Stimulated activated naive CD8-positive, alpha-beta T cell treated with anti-CD3 and anti-CD28 coated beads, Interleukin-15, amount 100 ng/mL, for 72 hours (primary cell): ENCODE results near the gene P2RY8.
"Not testable (repeated sequence)": the region's sequence is repeated elsewhere in the genome, so short reads cannot be mapped to it uniquely, and the experiment has no call there.

Experiments
- ATAC-seq: fragments of 150-1000 bp; cut with Tn5 transposase; 2 replicates; pipeline ENCODE4 v1.10.0; 2021; ENCODE audit warnings: mild to moderate bottlenecking, moderate library complexity
- DNase-seq, 2 donors: peaks; one replicate each; pipeline ENCODE4 v3.0.0; 2021 to 2022
- H3K27ac Mint-ChIP-seq, 2 donors: one replicate each; pipeline ENCODE4 v1.8.0; 2022; ENCODE audit warnings: mild to moderate bottlenecking in 2 of 2, mixed read lengths in 2 of 2, moderate library complexity in 2 of 2
- H3K27me3 Mint-ChIP-seq: one replicate; pipeline ENCODE4 v1.8.0; 2022; ENCODE audit warnings: mixed read lengths
- H3K4me1 Mint-ChIP-seq: one replicate; pipeline ENCODE4 v1.8.0; 2022; ENCODE audit warnings: mild to moderate bottlenecking, mixed read lengths
- H3K4me3 Mint-ChIP-seq, 2 donors: one replicate each; pipeline ENCODE4 v1.8.0; 2022; ENCODE audit warnings: mild to moderate bottlenecking in 2 of 2, mixed read lengths in 2 of 2, moderate library complexity in 1 of 2
- H3K9me3 Mint-ChIP-seq, 2 donors: one replicate each; pipeline ENCODE4 v1.8.0; 2022; ENCODE audit warnings: mixed read lengths in 2 of 2

P2RY8 gene

DNA sequence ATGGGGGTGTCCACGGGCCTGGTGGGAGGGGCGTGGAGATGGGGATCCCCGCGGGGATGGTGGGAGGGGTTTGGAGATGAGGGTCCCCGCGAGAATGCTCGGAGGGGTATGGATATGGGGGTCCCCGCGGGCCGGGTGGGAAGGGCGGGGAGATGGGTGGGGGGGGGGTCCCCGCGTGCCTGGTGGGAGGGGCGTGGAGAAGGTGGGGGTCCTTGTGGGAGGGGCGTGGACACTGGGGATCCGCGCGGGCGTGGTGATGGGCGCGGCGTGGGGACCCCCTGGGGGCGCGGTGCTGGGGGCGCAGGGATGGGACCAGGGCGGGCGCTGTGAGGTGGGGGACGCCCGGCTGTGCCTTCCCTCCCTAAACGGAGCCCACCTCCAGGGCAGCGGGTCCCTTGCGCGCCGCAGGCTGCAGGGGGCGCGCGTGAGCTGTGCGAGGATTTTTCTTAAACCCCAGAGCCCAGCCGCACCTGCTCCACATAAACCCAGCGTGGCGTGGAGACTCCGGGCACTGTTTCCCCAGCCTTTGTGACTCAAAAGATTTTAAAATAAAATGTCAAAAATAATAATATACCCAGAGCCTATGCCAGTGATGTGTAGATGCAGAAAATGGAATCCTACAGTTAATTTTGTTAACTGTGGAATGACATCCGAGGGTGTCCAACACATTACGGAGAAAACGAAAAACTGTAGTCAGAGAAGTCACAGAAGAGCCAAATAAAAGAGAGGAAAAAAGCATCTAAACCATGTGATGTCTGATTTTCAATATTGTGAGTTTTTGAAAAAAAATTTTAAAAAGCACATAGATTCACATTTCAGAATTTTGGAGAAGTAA, 82.8 kb downstream of the P2RY8 start:
- peak overlapping the region; percentile 19 to 22 for H3K27ac Mint-ChIP-seq
- peak; percentile 68 for ATAC-seq
- H3K9me3 Mint-ChIP-seq = peaks cover 10 to 11% of the 10 kb centered on the region in 2 donors
- H3K4me1 Mint-ChIP-seq = peaks cover 40% of the 10 kb centered on the region
- H3K27me3 Mint-ChIP-seq = no peaks in the 10 kb centered on the region
- DNase-seq = peak; percentile 92 to 96
- peak overlapping the region; percentile 22 to 40 for H3K4me3 Mint-ChIP-seq

DNA sequence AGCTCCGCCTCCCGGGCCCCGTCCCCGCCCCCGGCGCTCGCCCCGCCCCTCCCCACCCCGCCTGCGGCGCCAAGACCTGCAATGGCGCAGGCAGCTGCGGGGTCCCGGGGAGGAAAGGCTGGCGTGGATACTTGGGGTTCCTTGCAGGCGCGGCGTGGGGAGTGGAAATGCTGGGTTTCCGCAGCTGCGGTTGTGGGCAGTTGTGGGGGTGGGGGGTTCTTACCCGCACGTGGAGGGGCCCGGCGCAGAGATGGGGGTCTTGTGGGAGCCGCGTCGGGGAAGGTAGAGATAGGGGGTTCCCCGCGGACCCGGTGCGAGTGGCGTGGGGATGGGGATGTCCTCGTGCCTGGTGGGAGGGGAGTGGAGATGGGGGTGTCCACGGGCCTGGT, 83.6 kb downstream of the P2RY8 start:
- H3K9me3 Mint-ChIP-seq = peaks cover 18 to 19% of the 10 kb centered on the region in 2 donors
- peak overlapping the region; percentile 91 to 93 for H3K4me3 Mint-ChIP-seq
- peak overlapping the region; percentile 97 to 98 for H3K27ac Mint-ChIP-seq
- no peaks in the 10 kb centered on the region for H3K27me3 Mint-ChIP-seq
- ATAC-seq (peak; percentile 56), DNase-seq (no peak)
- peaks cover 45% of the 10 kb centered on the region for H3K4me1 Mint-ChIP-seq

DNA sequence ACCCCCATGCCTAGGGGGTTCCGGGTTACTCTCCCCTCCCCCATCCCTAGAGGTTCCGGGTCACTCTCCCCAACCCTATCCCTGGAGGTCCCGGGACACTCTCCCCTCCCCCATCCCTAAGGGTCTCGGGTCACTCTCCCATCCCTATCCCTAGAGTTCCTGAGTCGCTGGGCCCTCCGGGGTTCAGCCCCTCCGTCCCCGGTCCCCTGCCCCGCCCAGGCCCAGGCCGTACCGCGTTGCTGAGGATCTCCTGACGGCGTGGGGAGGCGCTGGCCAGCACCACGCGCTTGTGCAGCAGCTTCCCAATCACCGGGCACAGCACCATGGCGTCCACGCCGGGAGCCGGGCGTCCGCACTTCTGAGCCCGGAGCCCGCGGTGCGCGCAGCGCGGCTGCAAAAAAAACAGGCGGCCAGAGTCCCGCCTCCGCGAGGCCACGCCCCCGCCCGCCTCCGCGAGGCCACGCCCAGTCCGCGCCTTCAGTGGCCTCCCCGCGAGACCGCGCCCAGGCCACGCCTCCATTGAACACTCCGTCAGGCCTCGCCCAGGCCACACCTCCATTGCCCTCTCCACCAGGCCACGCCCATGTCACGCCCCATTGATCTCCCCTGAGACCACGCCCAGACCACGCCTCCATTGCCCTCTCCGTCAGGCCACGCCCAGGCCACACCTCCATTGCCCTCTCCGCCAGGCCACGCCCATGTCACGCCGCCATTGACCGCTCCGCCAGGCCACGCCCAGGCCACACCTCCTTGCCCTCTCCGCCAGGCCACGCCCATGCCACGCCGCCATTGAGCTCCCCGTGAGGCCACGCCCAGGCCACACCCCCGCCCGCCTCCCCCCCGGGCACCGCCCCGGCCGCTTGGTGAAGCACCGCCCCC, 84.2 kb downstream of the P2RY8 start, which contains the start of gene ASMTL:
Gene ASMTL (minus strand): TSS at position 394 of the 879 bp plus-strand sequence. CDS start 69 bp downstream, at position 325.
- ATAC-seq (peak; percentile 75), DNase-seq (peak; percentile 100)
- H3K4me3 Mint-ChIP-seq = peak within 1 kb of the TSS; percentile 91 to 95
- no peaks in the 10 kb centered on the region for H3K27me3 Mint-ChIP-seq
- H3K4me1 Mint-ChIP-seq = peaks cover 45% of the 10 kb centered on the region
- peak within 1 kb of the TSS; percentile 97 to 98 for H3K27ac Mint-ChIP-seq
- peaks cover 24% of the 10 kb centered on the region in 2 donors for H3K9me3 Mint-ChIP-seq

DNA sequence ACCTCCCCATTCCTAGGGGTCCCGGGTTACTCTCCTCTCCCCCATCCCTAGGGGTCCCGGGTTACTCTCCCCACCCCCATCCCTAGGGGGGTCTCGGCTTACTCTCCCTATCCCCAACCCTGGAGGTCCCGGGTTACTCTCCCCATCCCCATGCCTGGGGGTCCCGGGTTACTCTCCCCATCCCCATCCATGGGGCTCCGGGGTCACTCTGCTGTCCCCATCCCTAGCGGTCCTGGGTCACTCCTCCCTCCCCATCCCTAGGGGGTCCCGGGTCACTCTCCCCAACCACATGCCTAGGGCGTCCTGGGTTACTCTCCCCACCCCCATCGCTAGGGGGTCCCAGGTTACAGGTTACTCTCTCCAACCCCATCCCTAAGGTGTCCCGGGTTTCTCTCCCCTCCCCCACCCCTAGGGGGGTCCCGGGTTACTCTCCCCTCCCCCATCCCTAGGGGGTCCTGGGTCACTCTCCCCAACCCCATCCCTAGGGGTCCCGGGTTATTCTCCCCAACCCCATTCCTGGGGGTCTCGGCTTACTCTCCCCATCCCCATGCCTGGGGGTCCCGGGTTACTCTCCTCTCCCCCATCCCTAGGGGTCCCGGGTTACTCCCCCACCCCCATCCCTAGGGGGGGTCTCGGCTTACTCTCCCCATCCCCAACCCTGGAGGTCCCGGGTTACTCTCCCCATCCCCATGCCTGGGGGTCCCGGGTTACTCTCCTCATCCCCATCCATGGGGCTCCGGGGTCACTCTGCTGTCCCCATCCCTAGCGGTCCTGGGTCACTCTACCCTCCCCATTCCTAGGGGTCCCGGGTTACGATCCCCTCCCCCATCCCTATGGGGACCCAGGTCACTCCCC, 85.1 kb downstream of the P2RY8 start:
- Mint-ChIP-seq H3K27me3 (no peaks in the 10 kb centered on the region), H3K4me1 (peaks cover 45% of the 10 kb centered on the region), H3K9me3 (peaks cover 29 to 33% of the 10 kb centered on the region in 2 donors), H3K27ac (peak overlapping the region; percentile 91 to 95), H3K4me3 (peak overlapping the region; percentile 91 to 95)
- peak in 1 of 2 donors; percentile 51 for DNase-seq
- ATAC-seq = peak; percentile 6

DNA sequence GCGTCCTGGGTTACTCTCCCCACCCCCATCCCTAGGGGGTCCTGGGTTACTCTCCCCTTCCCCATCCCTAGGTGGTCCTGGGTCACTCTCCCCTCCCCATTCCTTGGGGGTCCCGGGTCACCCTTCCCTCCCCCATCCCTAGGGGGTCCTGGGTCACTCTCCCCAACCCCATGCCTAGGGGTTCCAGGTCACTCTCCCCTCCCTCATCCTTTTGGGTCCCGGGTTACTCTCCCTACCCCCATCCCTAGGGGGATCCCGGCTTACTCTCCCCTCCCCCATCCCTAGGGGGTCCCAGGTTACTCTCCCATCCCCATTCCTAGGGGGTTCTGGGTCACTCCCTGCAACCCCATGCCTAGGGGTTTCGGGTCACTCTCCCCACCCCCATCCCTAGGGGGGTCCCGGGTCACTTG, 85.7 kb downstream of the P2RY8 start:
- DNase-seq = peak in 1 of 2 donors; percentile 40
- peak overlapping the region; percentile 91 to 95 for H3K4me3 Mint-ChIP-seq
- peaks cover 29 to 34% of the 10 kb centered on the region in 2 donors for H3K9me3 Mint-ChIP-seq
- no peaks in the 10 kb centered on the region for H3K27me3 Mint-ChIP-seq
- peaks cover 45% of the 10 kb centered on the region for H3K4me1 Mint-ChIP-seq
- no peak for ATAC-seq
- peak overlapping the region; percentile 73 to 89 for H3K27ac Mint-ChIP-seq

DNA sequence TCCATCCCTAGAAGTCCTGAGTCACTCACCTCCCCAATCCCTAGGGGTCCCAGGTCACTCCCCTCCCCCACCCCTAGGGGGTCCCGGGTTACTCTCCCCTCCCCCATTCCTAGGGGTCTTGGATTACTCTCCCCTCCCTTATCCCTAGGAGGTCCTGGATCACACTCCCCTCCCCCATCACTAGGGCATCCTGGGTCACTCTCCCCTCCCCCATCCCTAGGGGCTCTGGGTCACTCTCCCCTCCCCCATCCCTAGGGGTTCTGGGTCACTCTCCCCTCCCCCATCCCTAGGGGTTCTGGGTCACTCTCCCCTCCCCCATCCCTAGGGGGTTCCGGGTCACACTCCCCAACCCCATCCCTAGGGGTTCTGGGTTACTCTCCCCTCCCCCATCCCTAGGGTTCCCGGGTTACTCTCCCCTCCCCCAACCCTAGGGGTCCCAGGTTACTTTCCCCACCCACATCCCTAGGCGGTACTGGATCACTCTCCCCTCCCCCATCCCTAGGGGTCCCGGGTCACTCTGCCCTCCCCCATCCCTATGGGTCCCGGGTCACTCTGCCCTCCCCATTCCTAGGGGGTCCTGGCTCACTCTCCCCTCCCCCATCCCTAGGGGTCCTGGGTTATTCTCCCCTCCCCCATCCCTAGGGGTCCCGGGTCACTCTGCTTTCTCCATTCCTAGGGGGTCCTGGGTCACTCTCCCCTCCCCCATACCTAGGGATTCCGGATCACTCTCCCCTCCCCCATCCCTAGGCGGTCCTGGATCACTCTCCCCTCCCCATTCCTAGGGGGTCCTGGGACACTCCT, 86.4 kb downstream of the P2RY8 start:
- DNase-seq = peak; percentile 1 to 28
- peaks cover 29 to 34% of the 10 kb centered on the region in 2 donors for H3K9me3 Mint-ChIP-seq
- no peak overlapping the region for H3K27ac Mint-ChIP-seq
- ATAC-seq = no peak
- no peaks in the 10 kb centered on the region for H3K27me3 Mint-ChIP-seq
- H3K4me1 Mint-ChIP-seq = peaks cover 41% of the 10 kb centered on the region
- H3K4me3 Mint-ChIP-seq = peak overlapping the region in 1 of 2 donors; percentile 95

DNA sequence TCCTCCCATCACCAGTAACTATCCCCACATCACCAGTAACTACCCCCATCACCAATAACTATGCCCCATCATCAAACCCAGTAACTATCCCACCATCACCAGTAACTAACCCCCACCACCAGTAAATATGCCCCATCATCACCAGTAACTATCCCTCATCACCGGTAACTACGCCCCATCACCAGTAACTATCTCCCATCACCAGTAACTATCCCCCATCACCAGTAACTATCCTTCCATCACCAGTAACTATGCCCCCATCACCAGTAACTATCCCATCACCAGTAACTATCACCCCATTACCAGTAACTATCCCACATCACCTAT, 87.2 kb downstream of the P2RY8 start:
- peak overlapping the region in 1 of 2 donors; percentile 61 for H3K27ac Mint-ChIP-seq
- ATAC-seq (no peak), DNase-seq (peak in 1 of 2 donors; percentile 2)
- no peak overlapping the region for H3K4me3 Mint-ChIP-seq
- peaks cover 34% of the 10 kb centered on the region for H3K4me1 Mint-ChIP-seq
- H3K9me3 Mint-ChIP-seq = peaks cover 34 to 37% of the 10 kb centered on the region in 2 donors
- H3K27me3 Mint-ChIP-seq = no peaks in the 10 kb centered on the region

DNA sequence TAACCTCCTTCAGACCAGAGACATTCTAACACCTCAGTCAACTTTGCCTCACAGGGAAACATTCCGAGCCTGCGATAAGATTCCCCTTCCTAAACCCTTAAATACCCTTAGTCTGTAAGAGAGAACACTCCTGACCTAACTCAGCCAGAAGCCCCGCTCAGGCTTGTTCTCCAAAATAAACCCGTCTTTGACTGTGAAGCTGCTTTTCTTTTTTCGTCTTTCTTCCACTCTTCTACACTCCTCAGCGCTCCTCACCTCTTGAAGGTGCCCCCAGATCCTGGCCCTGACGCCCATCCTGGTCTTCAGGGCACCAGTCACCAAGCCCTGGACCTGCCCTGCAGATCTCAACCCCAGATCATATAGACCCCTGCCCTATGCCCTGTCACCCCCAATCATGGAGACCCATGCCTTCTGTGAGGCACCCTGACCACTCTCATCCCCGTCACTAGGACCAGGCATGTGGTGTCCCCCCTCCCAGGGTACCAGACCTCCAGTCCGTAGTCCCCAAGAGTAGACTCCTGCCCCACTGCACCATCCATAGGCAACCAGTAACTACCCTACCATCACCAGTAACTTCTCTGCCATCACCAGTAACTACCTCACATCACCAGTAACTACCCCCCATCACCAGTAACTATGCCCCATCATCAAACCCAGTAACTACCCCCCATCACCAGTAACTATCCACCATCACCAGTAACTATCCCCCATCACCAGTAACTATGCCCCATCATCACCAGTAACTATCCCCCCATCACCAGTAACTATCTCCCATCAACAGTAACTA, 87.8 kb downstream of the P2RY8 start:
- peak overlapping the region in 1 of 2 donors; percentile 76 for H3K27ac Mint-ChIP-seq
- peaks cover 40 to 41% of the 10 kb centered on the region in 2 donors for H3K9me3 Mint-ChIP-seq
- ATAC-seq (no peak), DNase-seq (peak in 1 of 2 donors; percentile 15)
- no peak overlapping the region for H3K4me3 Mint-ChIP-seq
- H3K27me3 Mint-ChIP-seq = no peaks in the 10 kb centered on the region
- peaks cover 34% of the 10 kb centered on the region for H3K4me1 Mint-ChIP-seq

DNA sequence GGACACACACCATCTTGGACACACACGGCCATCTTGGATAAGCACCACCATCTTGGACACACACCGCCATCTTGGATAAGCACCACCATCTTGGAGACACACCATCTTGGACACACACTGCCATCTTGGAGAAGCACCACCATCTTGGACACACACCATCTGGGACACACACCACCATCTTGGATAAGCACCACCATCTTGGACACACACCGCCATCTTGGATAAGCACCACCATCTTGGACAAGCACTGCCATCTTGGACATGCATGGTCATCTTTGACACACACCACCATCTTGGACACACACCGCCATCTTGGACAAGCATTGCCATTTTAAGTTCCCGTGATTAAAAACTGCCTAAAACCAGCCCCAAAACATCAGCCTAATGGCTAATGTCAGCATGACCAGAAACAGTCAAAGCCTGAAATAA, 88.4 kb downstream of the P2RY8 start:
- ATAC-seq, H3K27ac Mint-ChIP-seq, H3K4me3 Mint-ChIP-seq, H3K27me3 Mint-ChIP-seq: not testable (repeated sequence)
- H3K4me1 Mint-ChIP-seq = peaks cover 34% of the 10 kb centered on the region
- peaks cover 46% of the 10 kb centered on the region in 2 donors for H3K9me3 Mint-ChIP-seq
- peak in 1 of 2 donors; percentile 10 for DNase-seq

DNA sequence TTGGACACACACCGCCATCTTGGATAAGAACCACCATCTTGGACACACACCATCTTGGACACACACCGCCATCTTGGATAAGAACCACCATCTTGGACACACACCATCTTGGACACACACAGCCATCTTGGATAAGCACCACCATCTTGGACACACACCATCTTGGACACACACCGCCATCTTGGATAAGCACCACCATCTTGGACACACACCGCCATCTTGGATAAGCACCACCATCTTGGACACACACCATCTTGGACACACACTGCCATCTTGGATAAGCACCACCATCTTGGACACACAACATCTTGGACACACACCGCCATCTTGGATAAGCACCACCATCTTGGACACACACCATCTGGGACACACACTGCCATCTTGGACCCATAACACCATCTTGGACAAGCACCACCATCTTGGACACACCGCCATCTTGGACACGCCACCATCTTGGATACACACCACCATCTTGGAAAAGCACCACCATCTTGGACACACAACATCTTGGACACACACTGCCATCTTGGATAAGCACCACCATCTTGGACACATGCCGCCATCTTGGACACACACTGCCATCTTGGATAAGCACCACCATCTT, 88.9 kb downstream of the P2RY8 start:
- peak; percentile 0 to 7 for DNase-seq
- H3K4me3 Mint-ChIP-seq, ATAC-seq, H3K27me3 Mint-ChIP-seq: not testable (repeated sequence)
- H3K4me1 Mint-ChIP-seq = peaks cover 34% of the 10 kb centered on the region
- peak overlapping the region in 1 of 2 donors; percentile 39 for H3K27ac Mint-ChIP-seq
- peaks cover 47 to 51% of the 10 kb centered on the region in 2 donors for H3K9me3 Mint-ChIP-seq

DNA sequence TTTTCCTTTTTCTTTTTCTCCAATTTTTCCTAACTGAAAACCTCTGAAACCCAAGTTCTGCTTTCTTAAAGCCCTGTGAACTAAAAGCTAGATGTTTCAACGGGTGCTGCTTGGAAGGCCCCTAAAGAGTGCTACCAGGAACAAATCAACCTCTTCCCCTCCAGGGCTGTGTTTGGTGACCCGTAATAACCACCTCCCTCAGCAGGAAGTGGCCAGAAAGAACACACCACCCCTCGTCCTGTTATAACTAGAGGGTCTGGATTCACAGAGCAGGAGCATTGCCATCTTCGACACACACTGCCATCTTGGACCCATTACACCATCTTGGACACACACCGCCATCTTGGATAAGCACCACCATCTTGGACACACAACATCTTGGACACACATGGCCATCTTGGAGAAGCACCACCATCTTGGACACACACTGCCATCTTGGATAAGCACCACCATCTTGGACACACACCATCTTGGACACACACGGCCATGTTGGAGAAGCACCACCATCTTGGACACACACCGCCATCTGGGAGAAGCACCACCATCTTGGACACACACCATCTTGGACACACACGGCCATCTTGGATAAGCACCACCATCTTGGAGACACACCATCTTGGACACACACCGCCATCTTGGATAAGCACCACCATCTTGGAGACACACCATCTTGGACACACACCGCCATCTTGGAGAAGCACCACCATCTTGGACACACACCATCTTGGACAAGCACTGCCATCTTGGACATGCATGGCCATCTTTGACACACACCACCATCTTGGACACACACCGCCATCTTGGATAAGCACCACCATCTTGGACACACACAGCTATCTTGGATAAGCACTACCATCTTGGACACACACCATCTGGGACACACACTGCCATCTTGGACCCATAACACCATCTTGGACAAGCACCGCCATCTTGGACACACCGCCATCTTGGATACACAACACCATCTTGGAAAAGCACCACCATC, 89.7 kb downstream of the P2RY8 start:
- peak in 1 of 2 donors; percentile 50 for DNase-seq
- peak; percentile 40 for ATAC-seq
- peaks cover 51 to 59% of the 10 kb centered on the region in 2 donors for H3K9me3 Mint-ChIP-seq
- peak overlapping the region in 1 of 2 donors; percentile 39 for H3K27ac Mint-ChIP-seq
- not testable (repeated sequence) for H3K27me3 Mint-ChIP-seq, H3K4me3 Mint-ChIP-seq
- peaks cover 29% of the 10 kb centered on the region for H3K4me1 Mint-ChIP-seq
